ENCODE measurements around the gene MYLK4. TPM values are rescaled to one million over a fixed set of nuclear protein-coding genes. Genes with fewer than 3 reads are reported as not detected.

The MYLK4 gene
- total RNA-seq, 1 experiment from 2014 or later = 0.93 TPM

DNA sequence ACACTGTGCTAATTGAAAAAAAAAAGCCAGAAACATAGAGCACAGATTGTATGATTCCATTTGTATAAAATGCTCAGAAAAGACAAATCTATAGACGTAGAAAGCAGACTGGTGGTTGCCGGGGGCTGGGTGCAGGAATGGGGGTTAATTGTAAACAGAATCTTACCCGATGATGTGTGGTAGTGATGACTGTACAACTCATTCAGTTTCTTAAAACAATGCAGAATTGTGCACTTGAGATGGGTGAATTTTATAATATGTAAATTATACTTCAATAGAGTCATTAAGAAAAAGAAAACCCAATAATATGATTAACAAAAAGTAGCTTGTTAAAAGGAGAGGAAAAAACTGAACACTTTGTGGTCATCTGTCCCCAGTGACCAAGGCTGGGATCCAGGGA, 3.7 kb upstream of the MYLK4 start:
- H3K4me1 Mint-ChIP-seq (ENCODE audit: insufficient read depth, unreplicated experiment) = no peaks in the 10 kb centered on the region
- ChIA-PET POLR2A (interaction anchor here (1.0 to 1.8 kb wide), 2 partner anchors 10 to 11 kb away, joined by 3 to 4 read pairs; partner anchors contain the start of gene WRNIP1), CTCF (no interaction called here)
- H3K4me3 Mint-ChIP-seq (ENCODE audit: unreplicated experiment) = no peak overlapping the region
- no peaks in the 10 kb centered on the region for H3K27me3 Mint-ChIP-seq (ENCODE audit: insufficient read depth, unreplicated experiment)
- no peak for DNase-seq (ENCODE audit: unreplicated experiment)
- H3K36me3 Mint-ChIP-seq (ENCODE audit: insufficient read depth, unreplicated experiment) = no peaks in the 10 kb centered on the region
- no peak overlapping the region for H3K27ac Mint-ChIP-seq (ENCODE audit: low read depth, unreplicated experiment)
- no TSS peak for BruUV-seq (replicated peaks)
- TF ChIP-seq, protein P1, sequence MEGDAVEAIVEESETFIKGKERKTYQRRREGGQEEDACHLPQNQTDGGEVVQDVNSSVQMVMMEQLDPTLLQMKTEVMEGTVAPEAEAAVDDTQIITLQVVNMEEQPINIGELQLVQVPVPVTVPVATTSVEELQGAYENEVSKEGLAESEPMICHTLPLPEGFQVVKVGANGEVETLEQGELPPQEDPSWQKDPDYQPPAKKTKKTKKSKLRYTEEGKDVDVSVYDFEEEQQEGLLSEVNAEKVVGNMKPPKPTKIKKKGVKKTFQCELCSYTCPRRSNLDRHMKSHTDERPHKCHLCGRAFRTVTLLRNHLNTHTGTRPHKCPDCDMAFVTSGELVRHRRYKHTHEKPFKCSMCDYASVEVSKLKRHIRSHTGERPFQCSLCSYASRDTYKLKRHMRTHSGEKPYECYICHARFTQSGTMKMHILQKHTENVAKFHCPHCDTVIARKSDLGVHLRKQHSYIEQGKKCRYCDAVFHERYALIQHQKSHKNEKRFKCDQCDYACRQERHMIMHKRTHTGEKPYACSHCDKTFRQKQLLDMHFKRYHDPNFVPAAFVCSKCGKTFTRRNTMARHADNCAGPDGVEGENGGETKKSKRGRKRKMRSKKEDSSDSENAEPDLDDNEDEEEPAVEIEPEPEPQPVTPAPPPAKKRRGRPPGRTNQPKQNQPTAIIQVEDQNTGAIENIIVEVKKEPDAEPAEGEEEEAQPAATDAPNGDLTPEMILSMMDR (IDR thresholded peaks at IDR 0.05; ENCODE audit: unreplicated experiment) = no peak
- no peaks in the 10 kb centered on the region for H3K9me3 Mint-ChIP-seq (ENCODE audit: unreplicated experiment)
- intact Hi-C loops (cut with micrococcal nuclease) = no loop called here

GRCh38 chr6:2753743-2754142, 3.0 kb upstream of the MYLK4 start:
- Mint-ChIP-seq H3K4me3 (ENCODE audit: unreplicated experiment) (no peak overlapping the region), H3K9me3 (ENCODE audit: unreplicated experiment) (no peaks in the 10 kb centered on the region), H3K36me3 (ENCODE audit: insufficient read depth, unreplicated experiment) (no peaks in the 10 kb centered on the region), H3K27ac (ENCODE audit: low read depth, unreplicated experiment) (no peak overlapping the region), H3K27me3 (ENCODE audit: insufficient read depth, unreplicated experiment) (no peaks in the 10 kb centered on the region), H3K4me1 (ENCODE audit: insufficient read depth, unreplicated experiment) (no peaks in the 10 kb centered on the region)
- TF ChIP-seq, protein P1 (IDR thresholded peaks at IDR 0.05; ENCODE audit: unreplicated experiment) = no peak
- POLR2A ChIA-PET = no interaction called here
- intact Hi-C loops (cut with micrococcal nuclease) = no loop called here
- no peak for DNase-seq (ENCODE audit: unreplicated experiment)
- no TSS peak for BruUV-seq (replicated peaks)
- CTCF ChIA-PET = interaction anchor here (1.0 kb wide), 1 partner anchor 1157 kb away, joined by 6 read pairs; no protein-coding TSS in a partner anchor

GRCh38 chr6:2753110-2753489, 2.4 kb upstream of the MYLK4 start:
- no peaks in the 10 kb centered on the region for H3K4me1 Mint-ChIP-seq (ENCODE audit: insufficient read depth, unreplicated experiment)
- H3K27me3 Mint-ChIP-seq (ENCODE audit: insufficient read depth, unreplicated experiment) = no peaks in the 10 kb centered on the region
- no peaks in the 10 kb centered on the region for H3K36me3 Mint-ChIP-seq (ENCODE audit: insufficient read depth, unreplicated experiment)
- H3K27ac Mint-ChIP-seq (ENCODE audit: low read depth, unreplicated experiment) = no peak overlapping the region
- intact Hi-C loops (cut with micrococcal nuclease) = no loop called here
- DNase-seq (ENCODE audit: unreplicated experiment) = no peak
- H3K4me3 Mint-ChIP-seq (ENCODE audit: unreplicated experiment) = no peak overlapping the region
- H3K9me3 Mint-ChIP-seq (ENCODE audit: unreplicated experiment) = no peaks in the 10 kb centered on the region
- ChIA-PET CTCF (interaction anchor here (0.6 to 1.0 kb wide), 2 partner anchors 178 to 1156 kb away, joined by 3 to 6 read pairs; no protein-coding TSS in a partner anchor), POLR2A (no interaction called here)
- TF ChIP-seq, protein P1 (IDR thresholded peaks at IDR 0.05; ENCODE audit: unreplicated experiment) = no peak
- no TSS peak for BruUV-seq (replicated peaks)

GRCh38 chr6:2752477-2753109, 1.9 kb upstream of the MYLK4 start:
- TF ChIP-seq, protein P1 (IDR thresholded peaks at IDR 0.05; ENCODE audit: unreplicated experiment) = no peak
- Mint-ChIP-seq H3K4me3 (ENCODE audit: unreplicated experiment) (no peak overlapping the region), H3K27me3 (ENCODE audit: insufficient read depth, unreplicated experiment) (no peaks in the 10 kb centered on the region), H3K9me3 (ENCODE audit: unreplicated experiment) (no peaks in the 10 kb centered on the region), H3K36me3 (ENCODE audit: insufficient read depth, unreplicated experiment) (no peaks in the 10 kb centered on the region), H3K4me1 (ENCODE audit: insufficient read depth, unreplicated experiment) (no peaks in the 10 kb centered on the region), H3K27ac (ENCODE audit: low read depth, unreplicated experiment) (no peak overlapping the region)
- no peak for DNase-seq (ENCODE audit: unreplicated experiment)
- ChIA-PET POLR2A (no interaction called here), CTCF (interaction anchor here (0.6 to 4.4 kb wide), 2 partner anchors 14 to 178 kb away, joined by 3 to 66 read pairs; no protein-coding TSS in a partner anchor)
- intact Hi-C loops (cut with micrococcal nuclease) = no loop called here
- no TSS peak for BruUV-seq (replicated peaks)
